GM18861 (cell line): Measurements from ENCODE around the gene PLCXD1.
A peak's percentile ranks its signal among the peaks of the same experiment; 100 is the strongest.
"Not testable (repeated sequence)": the region's sequence is repeated elsewhere in the genome, so short reads cannot be mapped to it uniquely, and the experiment has no call there.

ENCODE experiments used
- ATAC-seq: cut with Tn5 transposase; IDR thresholded peaks from one replicate; pipeline ENCODE4 v1.9.1; 2021; ENCODE audit not compliant: unreplicated experiment

Gene PLCXD1

GRCh38 chrX:316351-317325 lies 35.5 kb downstream of the PLCXD1 start:
- ATAC-seq = no peak

DNA sequence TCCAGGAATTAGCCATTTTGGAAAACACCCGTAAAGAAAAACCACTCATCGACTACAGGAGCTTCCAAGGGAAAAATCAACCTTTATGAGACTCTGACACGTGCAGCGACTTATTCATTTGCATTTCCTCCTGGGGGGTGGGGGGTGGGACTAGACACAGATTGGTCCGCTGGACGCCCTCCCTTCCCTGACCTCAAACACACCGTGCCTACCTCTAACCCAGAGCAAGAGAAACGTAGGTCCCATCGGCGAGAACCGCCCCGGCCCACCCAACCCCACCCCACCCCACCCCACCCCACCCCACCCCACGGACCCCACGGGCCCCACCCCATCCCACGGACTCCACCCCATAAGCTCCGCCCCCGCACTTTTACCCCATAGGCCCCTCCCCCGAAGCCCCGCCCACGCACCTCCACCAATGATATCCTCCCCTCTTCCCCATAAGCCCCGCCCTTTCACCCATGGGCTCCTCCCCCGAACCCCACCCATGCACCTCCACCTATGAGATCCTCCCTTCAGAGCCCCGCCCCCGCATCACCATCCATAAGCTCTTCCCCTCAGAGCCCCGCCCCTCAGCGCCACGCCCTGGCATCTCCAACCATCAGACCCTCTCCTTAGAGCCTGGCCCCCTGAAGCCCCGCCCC lies 36.4 kb downstream of the PLCXD1 start:
- ATAC-seq = no peak

DNA sequence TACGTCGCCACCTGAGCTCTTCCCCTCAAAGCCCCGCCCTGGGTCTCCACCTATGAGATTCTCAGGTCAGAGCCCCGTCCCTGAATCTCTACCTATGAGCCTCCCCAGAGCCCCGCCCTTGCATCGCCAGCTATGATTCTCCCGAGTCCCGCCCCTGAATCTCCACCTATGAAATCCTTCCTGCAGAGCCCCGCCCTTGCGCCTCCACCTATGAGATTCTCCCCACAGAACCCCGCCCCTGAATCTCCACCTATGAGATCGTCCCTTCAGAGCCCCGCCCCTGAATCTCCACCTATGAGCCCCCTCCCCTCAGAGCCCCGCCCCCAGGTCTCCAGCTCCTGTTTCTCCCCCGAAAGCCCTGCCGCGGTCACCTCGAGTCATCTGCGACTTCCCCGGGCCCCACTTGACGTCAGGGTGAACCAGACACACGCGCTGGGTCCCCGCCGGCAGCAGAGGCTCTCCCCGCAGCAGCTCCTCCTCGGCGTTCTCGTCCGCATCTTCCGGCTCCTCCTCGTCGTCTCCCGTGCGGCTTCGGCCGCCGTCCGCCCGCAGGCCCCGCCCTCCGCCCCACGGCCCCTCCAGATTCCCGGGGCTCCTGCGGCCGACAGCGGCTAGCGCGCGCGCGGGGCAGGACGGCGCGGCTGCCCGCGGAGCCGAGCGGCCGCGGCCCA lies 37.0 kb downstream of the PLCXD1 start:
- ATAC-seq = peak; percentile 47

DNA sequence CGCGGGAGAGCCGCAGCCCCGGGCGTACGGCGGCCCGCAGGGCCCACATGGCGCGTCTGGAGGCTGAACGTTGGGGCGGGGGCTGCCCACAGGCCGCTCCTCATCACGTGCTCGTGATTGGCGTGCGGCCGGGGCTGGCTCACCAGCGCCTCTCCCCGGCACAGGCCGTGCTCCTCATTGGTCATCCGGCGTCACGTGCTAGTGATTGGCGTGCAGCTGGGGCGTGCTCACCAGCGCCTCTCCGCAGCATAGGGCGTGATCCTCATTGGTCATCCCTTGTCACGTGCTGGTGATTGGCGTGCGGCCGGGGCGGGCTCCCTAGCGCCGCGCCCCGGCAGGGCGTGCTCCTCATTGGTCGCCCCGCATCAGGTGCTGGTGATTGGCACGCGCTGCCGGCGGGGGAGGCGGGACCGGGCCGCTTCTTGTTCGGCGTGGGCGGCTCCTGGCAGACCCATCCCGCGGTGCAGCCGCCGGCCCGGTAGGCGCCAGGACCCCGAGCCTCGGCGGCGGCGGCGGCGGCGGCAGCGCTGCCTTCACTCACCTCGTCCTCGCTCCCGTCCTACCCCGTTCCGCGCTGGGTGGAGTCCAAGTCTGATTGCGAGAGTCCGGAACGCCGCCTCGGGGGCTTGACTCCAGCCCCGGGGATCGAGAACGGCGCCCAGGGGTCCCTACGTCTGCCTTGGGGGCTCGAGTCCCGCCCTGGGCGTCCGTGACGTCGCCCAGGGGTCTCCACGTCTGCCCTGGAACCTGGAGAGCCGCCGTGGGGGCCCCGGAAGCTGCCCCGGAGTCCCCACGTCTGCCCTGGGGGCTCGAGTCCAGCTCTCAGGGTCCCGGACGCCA lies 37.8 kb downstream of the PLCXD1 start, which contains the start of gene GTPBP6:
TSS of gene GTPBP6 (minus strand) at position 58 of the 840 bp plus-strand sequence. CDS start at position 49, 9 bp downstream.
- peak; percentile 86 for ATAC-seq

DNA sequence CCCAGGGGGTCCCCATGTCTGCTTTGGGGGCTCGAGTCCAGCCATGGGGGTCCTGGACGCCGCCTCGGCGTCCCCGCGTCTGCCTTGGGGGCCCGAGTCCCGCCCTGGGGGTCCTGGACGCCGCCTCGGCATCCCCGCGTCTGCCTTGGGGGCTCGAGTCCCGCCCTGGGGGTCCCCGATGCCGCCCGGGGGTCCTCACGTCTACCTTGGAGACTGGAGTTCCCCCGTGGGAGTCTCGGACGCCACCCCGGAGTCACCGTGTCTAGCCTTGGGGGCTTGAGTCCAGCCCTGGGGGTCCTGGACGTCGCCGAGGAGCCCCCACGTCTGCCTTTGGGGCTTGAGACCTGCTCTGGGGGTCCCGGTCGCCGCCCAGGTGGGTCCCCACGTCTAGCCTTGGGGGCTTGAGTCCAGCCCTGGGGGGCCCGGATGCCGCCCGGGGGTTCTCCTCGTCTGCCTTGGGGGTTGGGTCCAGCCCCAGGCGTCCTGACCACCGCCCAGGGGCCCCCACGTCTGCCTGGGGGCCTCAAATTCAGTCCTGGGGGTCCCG lies 38.5 kb downstream of the PLCXD1 start:
- no peak for ATAC-seq

- ATAC-seq = no peak
These were observed 39.1 kb downstream of the PLCXD1 start for GRCh38 chrX:320126-320783.

- ATAC-seq = no peak
These were observed 42.8 kb downstream of the PLCXD1 start for GRCh38 chrX:323721-324628.

DNA sequence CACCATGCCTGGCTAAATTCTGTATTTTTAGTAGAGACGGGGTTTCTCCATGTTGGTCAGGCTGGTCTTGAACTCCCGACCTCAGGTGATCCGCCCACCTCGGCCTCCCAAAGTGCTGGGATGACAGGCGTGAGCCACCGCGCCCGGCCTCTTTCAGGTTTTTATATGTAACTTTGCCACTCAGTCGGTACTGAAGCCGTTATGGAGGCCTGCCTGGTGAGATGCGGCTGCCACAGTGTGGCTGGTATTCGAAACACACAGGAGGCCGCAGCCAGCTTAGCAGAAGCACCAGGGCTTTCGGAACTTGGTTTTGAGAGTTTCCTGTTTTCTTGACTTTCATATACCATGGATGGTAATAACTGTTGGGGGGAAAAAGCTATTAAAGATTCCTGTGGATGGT lies 43.5 kb downstream of the PLCXD1 start:
- not testable (repeated sequence) for ATAC-seq

DNA sequence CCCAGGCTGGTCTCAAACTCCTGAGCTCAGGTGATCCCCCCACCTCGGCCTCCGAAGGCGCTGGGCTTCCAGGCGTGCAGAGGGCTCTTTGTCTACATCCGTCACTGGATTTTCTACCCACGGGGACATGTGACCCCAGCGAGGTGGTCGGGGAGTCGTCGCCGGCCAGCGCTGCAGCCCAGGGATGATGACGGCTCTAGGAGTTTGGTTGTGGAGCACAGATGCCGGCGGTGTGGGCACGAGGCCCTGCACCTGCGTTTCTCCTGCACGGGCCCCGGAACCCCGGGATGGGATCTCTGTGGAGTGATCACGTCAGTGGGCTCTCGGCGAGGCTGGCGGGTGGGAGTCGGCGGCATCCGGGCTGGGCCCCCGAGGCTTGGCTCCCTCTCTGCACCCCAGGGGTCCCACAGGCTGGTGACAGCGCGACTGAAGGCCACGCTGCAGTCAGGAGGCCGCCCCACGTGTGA lies 46.5 kb downstream of the PLCXD1 start:
- no peak for ATAC-seq

GRCh38 chrX:329291-329910 lies 48.2 kb downstream of the PLCXD1 start:
- ATAC-seq = no peak

DNA sequence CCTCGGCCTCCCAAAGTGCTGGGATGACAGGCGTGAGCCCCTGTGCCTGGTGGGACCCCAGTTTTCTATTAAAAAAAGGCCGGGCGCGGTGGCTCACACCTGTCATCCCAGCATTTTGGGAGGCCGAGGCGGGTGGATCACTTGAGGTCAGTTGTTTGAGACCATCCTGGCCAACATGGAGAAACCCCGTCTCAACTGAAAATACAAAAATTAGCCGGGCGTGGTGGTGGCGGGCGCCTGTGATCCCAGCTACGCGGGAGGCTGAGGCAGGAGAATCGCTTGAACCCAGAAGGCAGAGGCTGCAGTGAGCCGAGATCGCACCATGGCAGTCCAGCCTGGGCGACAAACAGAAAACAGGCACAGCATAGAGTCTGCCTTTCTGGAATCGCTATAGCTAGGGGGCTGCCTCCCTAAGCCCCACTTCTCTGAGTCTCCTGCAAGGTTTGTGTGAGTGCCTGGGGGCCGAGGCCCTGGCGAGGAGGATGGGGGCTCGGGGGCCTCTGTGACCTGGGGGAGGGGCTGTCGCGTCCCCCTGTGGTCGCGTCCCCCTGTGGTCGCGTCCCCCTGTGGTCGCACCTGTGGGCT lies 49.1 kb downstream of the PLCXD1 start:
- not testable (repeated sequence) for ATAC-seq

- ATAC-seq = no peak
These were observed 49.6 kb downstream of the PLCXD1 start for GRCh38 chrX:330726-331150.

- ATAC-seq = no peak
These were observed 50.1 kb downstream of the PLCXD1 start for GRCh38 chrX:331151-331824.

- no peak for ATAC-seq
These were observed 50.8 kb downstream of the PLCXD1 start for GRCh38 chrX:331825-332495.

DNA sequence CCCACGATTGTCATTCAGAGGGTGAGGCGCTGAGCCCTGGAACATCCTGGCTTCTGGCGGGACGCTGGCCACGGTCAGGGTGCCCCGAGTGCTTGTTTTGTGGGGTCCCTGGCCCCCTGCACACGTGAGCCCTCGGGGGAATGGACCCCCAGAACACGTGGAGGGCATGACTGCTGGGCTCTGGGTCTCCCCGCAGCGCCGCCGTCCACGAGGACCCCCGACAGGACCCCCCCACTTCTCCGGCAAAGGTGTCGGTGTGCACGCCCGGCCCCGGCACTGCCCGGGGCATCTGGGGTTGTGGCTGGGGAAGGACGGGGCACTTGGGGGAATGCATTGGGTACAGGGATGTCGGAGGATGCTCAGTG lies 51.3 kb downstream of the PLCXD1 start:
- no peak for ATAC-seq

DNA sequence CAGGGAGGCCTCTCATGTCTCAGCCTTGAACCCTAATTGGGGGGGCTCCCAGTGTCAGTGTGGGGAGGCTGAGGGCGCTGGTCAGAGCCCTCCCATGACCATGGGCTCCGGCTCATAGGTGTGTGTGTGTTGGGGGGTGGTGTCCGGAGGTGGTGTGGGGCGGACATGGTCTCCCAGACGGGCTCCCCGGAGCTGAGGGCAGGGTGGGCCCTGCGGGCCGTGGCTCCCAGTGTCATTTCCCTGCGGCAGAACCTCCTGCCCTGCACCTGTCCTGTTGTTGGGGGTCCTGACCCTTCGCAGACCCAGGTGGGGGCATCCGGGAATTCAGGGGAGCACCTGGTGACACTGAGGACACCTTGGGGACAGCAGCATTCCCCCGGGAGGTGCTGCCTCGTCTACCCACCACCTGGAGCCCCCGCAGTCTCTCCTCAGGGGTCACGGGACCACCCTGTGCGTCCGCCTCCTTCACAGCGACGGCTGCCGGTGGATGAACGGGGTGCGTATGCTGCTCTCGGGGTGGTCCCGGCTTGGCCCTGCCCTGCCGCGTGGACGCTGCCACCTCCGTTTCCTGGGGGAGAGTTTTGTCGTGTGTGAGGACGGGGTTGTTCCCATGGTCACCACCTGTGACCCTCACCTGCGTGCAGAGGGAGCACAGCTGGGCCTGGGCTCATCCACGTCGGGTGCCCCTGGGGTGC lies 51.9 kb downstream of the PLCXD1 start:
- ATAC-seq = no peak
